Fibroblast of mammary gland (primary cell): Measurements from ENCODE around the gene LRRC32.
A peak's percentile ranks its signal among the peaks of the same experiment; 100 is the strongest.
"Not testable (repeated sequence)": the region's sequence is repeated elsewhere in the genome, so short reads cannot be mapped to it uniquely, and the experiment has no call there.

Experiments used
- DNase-seq: peaks from one replicate; pipeline ENCODE4 v3.0.0-alpha.2; 2010; ENCODE audit warnings: low read depth
- H3K4me3 ChIP-seq: 2 replicates; pipeline ENCODE4 v1.5.1; 2011; ENCODE audit warnings: low read depth, mild to moderate bottlenecking, low read length, moderate library complexity; ENCODE audit not compliant: control insufficient read depth
- CTCF ChIP-seq: conservative IDR thresholded peaks from 2 replicates; pipeline ENCODE4 v1.5.1; 2011; ENCODE audit warnings: low read depth, low read length, inconsistent platforms; ENCODE audit not compliant: control insufficient read depth, insufficient read depth

Gene LRRC32

GRCh38 chr11:76621868-76622267 is 48.7 kb downstream of the LRRC32 start:
- no peak overlapping the region for H3K4me3 ChIP-seq
- DNase-seq: no peak
- no peak for TF ChIP-seq CTCF

GRCh38 chr11:76621466-76621865 is 49.1 kb downstream of the LRRC32 start:
- TF ChIP-seq CTCF: no peak
- DNase-seq: no peak

GRCh38 chr11:76620489-76620888 is 50.1 kb downstream of the LRRC32 start:
- H3K4me3 ChIP-seq: no peak overlapping the region
- no peak for TF ChIP-seq CTCF
- peak; percentile 94 for DNase-seq

More at GRCh38 chr11:76621466-76621865, 49.1 kb downstream of the LRRC32 start:
- H3K4me3 ChIP-seq: no peak overlapping the region

- H3K4me3 ChIP-seq, DNase-seq: not testable (repeated sequence)
Measured at GRCh38 chr11:76619801-76620200, 50.7 kb downstream of the LRRC32 start.

GRCh38 chr11:76617553-76618265 is 52.8 kb downstream of the LRRC32 start:
- TF ChIP-seq CTCF: no peak
- no peak overlapping the region for H3K4me3 ChIP-seq
- peak; percentile 84 for DNase-seq

GRCh38 chr11:76616676-76617552 is 53.6 kb downstream of the LRRC32 start:
- DNase-seq: no peak
- H3K4me3 ChIP-seq: no peak overlapping the region
- TF ChIP-seq CTCF: no peak

GRCh38 chr11:76615950-76616349 is 54.6 kb downstream of the LRRC32 start:
- DNase-seq: no peak
- H3K4me3 ChIP-seq: no peak overlapping the region
- no peak for TF ChIP-seq CTCF
